Measurements from ENCODE around the gene CYP27B1.

The CYP27B1 gene

DNA sequence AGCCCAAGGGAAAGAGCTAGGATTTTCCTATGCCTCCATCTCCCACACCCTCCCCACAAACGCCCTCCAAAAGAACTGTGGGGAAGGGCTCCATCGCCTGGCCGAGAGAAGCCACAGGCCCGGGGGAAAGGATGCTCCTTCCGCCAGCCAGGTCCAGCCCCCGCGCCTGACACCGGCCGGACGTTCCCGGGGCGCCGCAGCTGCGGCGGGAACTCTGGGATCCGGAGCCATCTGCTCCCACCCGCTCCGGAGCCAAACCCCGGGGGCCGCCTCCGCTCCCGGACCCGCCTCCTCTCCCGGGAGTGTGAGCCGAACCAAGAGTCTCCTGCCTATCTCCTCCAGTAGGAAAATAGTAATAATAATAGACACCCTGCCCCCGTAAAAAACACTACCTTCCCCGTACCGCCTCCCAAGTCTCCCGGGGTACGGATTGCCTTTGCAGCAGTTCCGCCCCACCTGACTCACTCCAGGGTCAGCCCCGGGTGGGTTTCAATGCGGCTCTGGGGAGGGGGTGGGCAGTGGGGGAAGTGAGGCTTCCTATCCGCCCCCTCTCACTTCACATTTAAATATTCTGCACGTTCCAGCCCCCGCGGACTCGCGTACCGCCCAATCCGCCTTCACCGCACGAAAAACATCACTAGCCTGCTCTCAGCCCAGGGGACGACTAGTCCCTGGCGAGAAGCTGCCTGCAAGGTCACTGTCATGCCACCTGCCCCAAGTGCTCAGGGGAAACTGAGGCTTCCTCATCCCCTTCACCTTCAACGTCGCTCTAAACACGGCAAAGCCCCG lies 30.7 kb downstream of the CYP27B1 start:
- ATAC-seq = no peak

GRCh38 chr12:57735198-57735855 lies 31.6 kb downstream of the CYP27B1 start:
- DNase-seq (no peak), ATAC-seq (no peak)

More for the DNA sequence above, 30.7 kb downstream of the CYP27B1 start:
- no peak for DNase-seq

- no peak for ATAC-seq
- no peak for DNase-seq
Observed at GRCh38 chr12:57734591-57734990, 32.3 kb downstream of the CYP27B1 start.

- DNase-seq = no peak
- no peak for ATAC-seq
Observed at GRCh38 chr12:57733928-57734327, 33.0 kb downstream of the CYP27B1 start.

DNA sequence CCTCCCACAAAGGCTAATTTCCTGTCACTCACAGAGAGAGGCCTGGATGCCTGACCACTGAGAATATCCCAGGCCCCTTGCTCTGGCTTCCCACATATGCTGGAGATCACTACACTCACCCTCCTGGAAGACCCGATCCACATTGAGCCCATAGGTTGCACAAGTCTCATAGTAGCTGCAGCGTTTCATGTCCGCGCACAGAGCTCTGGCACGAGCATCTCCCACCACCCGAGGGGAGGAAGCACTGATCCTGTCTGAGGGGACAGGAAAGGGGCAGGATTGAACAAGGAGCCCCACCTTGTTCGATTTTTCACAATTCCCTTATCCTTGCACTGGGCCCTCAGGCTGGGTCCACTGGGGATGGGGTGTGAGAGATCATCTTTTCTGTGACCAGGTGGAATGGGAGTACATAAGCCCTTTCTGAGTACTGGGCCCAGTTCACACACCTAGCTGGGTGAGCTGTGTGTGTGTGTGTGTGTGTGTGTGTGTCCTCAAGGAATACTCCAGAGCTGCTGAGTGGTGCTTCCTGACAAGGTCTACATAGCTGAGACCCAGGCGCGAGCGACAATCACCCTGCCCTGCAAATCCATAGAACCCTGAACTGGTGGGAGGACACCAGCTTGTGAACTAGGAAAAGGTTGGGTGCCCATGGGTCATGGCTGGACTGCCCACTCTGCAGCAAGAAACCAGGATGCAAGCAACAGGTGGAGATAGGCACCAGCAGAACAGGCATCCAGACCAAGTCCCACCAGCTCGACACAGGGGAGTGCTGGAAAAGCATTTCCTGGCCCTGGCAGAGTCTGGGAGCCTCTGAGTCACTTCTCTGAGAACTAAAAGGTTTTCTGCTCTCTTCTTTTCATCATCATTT lies 33.9 kb downstream of the CYP27B1 start:
- DNase-seq = no peak
- ATAC-seq = no peak

DNA sequence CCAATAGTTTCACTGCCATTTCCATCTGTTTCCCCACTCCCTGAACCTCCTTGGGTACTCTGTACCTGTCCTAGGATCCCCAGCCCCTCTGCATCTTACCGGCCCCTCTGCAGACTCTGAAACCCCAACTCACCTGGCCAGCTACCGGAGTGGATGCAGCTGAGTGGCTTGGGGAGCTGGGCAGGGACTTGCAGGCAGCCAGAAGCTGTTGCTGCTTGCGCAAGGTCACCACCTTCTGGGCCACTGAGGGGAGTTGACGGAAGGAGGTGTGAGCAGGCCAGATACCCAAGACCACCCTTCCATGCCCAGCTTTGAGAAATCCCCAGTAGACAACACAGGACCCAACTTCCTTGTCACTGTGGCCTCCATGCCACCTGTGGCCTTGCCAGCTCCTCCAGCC lies 34.6 kb downstream of the CYP27B1 start:
- ATAC-seq (no peak), DNase-seq (no peak)

DNA sequence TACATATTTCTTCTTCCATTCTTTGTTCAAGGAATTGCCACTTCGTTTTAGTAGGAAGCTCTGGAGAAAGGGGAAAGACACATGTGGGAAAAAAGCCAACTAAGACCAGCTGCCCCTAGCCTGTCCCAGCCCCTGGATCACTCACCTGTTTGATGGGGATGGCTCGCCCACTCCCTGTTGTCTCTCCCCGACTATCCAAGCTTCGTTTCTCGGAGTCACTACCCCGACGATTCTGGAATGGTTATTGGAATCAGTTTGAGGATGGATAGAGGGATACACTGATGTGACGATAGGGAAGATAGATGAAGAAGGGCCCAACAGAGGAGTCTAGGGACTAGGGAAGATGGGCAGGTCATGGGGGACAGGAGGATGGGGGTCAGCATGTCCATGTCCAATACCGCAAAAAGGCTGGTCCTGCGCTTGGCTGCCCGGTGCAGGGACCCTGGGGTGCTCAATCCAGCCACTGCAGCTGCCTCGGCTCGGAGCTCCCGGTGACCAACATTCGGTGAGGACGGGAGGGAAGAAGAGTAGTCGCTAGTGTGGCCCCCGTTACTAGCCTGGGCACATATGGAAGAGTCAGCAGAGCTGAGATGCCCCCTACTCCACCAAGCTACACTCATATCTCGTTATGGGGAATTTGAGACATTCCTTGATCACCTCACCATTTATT lies 35.3 kb downstream of the CYP27B1 start:
- no peak for DNase-seq
- ATAC-seq = no peak

- ATAC-seq = no peak
Observed at GRCh38 chr12:57730336-57731067, 36.4 kb downstream of the CYP27B1 start.

DNA sequence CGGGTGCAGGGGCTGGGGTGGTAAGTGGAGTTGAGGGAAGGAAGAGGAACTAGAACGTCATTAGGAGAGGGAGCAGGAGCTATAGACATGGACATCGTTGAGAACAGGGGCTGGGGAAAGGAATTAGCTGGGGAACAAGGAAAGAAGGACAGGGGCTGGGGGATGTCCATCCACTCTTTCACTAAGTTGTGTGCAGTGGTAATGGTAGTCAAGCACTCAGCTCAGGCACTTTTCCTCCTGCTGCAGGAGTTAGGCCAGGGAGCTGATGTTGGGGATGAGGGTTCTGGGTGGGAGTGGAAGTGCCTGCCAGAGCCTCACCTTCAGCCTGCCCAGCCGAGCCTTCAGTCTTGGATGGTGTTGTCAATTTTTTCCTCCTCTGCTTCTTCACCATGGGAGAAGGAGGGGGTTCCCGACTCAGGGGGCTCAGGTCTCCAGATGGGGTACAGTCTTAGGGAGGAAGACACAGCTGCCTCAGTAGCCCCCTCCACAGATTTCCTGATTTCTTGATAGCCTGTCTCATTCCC lies 37.5 kb downstream of the CYP27B1 start:
- ATAC-seq (no peak), DNase-seq (no peak)

More at GRCh38 chr12:57730336-57731067, 36.4 kb downstream of the CYP27B1 start:
- no peak for DNase-seq

GRCh38 chr12:57727758-57728395 lies 39.0 kb downstream of the CYP27B1 start:
- DNase-seq (no peak), ATAC-seq (no peak)

GRCh38 chr12:57726884-57727757 lies 39.8 kb downstream of the CYP27B1 start:
- DNase-seq = no peak
- no peak for ATAC-seq

DNA sequence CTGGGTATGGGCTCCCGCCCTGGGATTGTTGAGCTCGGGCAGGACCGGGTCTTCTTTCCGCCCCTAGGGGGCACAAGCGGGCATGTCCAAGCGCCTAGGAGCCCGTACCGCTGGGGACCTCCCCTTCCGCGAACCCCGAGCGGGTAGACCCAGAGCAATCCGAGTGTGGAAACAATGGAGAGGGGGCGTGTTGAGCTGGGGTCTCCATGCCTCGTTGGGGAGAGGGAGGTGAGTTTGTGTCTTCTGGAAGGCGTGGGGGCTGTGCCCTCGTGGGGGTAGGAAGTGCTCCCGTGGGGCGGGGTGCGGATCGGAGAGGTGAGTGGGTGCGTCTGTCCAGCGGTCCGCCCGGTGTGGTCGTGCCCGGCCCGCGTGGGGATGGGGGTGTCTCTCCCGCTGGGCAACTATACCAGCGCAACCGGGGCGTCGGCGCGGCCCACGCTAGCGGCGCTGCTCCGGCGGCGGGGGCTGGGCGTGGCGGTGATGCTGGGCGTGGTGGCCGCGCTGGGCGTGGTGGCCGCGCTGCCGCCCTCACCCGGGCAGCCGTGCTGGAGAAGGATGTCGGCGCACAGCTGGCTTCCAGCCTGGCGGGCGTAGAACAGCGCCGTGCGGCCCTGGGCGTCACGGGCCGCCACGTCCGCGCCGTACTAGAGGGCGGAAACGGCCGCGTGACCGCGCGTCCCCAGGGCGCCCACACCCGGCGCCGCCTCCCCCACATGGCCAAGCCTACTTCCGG lies 40.6 kb downstream of the CYP27B1 start:
- ATAC-seq = peak; percentile 20
- peak; percentile 45 for DNase-seq

GRCh38 chr12:57725851-57726150 lies 41.1 kb downstream of the CYP27B1 start:
- ATAC-seq = no peak
- DNase-seq = no peak

DNA sequence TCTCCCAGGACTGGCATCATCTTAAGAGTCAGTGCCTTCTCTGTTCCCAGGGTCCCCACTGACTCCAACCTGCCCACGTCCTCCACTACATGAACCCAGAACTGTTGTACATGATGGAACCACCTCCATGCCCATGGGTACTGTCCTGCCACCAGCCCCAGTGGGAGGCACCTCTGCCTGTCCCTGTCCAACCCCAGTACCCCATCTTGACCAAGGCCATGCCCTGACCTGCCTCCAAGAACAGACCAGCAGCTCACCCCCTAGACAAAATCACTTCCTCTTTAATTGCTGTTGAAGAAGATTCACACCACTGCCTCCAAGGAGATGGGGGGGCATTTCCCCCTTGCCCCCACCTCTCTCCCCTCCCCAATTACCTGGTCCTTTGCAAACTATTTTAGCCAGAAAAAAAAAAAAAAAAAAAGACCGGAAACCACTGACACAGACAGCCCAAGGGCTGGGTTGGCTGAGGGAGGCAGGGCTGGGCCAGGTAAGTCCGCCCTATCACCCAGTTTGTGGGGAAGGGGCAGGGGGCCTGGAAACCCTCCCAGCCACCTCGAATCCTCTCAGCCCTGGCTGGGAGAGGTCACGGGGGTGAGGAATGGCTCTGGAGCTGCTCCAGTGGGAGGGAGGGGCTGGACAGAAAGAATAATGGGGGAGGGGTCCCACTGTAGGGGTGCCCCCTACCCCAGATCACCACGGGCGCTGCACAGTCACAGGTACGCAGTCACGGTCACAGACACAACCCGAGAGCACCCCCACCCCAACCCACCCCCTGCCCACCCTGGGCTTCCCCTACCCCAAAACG lies 41.7 kb downstream of the CYP27B1 start:
- ATAC-seq = no peak
- DNase-seq = no peak

- ATAC-seq (no peak), DNase-seq (no peak)
Observed at GRCh38 chr12:57724003-57724935, 42.6 kb downstream of the CYP27B1 start.

- ATAC-seq = no peak
Observed at GRCh38 chr12:57723630-57723962, 43.3 kb downstream of the CYP27B1 start.

More at GRCh38 chr12:57723630-57723962, 43.3 kb downstream of the CYP27B1 start:
- no peak for DNase-seq

Measured in stimulated activated naive CD8-positive, alpha-beta T cell treated with anti-CD3 and anti-CD28 coated beads, Interleukin-15, Interleukin-2, amounts not matched to agents 100 U/mL and 50 U/mL, for 24 hours (primary cell).